ENCODE results near the gene SLC22A23. TPM values are rescaled to one million over a fixed set of nuclear protein-coding genes. Genes with fewer than 3 reads are reported as not detected.

SLC22A23 gene
- total and polyA plus RNA-seq, 8 donors = 5.9 to 241 (median 18.9) TPM

DNA sequence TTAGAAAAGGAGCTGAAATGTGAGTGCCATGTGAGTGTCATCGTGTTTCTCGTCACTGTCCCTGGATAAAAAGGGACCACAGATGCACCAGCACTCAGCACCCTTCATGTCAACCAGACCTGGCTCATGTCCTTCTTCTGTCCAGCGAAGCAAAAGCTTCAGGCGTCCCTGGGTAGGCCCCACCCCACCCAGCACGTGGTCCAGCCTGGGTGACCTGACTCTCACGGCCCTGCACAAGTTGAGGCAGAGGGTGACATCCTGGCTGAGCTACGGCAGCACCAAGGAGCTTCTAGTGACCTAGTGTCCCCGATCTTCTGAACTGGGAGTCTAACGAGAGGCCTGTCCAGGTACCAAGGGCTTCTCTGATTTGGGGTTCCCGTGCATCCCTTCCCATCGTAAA lies 160.3 kb downstream of the SLC22A23 start:
- peaks cover 0 to 4% (median 0%) of the 10 kb centered on the region in 3 donors for H3K27me3 ChIP-seq
- no peak overlapping the region for H3K27ac ChIP-seq
- no peak for DNase-seq
- no peaks in the 10 kb centered on the region for H3K9me3 ChIP-seq
- H3K36me3 ChIP-seq = peaks cover 0 to 42% (median 12%) of the 10 kb centered on the region in 4 donors
- no peak overlapping the region for H3K4me3 ChIP-seq
- intact Hi-C loops (cut with DNase I; ENCODE audit: low total_unique reads) = no loop called here
- H3K4me1 ChIP-seq = peaks cover 0 to 8% (median 0%) of the 10 kb centered on the region in 4 donors
- TF ChIP-seq POLR2AphosphoS5 (IDR thresholded peaks at IDR 0.05) (no peak), EP300 (IDR thresholded peaks at IDR 0.05) (no peak), POLR2A (IDR thresholded peaks at IDR 0.05) (no peak)
- TF ChIP-seq, protein P1, sequence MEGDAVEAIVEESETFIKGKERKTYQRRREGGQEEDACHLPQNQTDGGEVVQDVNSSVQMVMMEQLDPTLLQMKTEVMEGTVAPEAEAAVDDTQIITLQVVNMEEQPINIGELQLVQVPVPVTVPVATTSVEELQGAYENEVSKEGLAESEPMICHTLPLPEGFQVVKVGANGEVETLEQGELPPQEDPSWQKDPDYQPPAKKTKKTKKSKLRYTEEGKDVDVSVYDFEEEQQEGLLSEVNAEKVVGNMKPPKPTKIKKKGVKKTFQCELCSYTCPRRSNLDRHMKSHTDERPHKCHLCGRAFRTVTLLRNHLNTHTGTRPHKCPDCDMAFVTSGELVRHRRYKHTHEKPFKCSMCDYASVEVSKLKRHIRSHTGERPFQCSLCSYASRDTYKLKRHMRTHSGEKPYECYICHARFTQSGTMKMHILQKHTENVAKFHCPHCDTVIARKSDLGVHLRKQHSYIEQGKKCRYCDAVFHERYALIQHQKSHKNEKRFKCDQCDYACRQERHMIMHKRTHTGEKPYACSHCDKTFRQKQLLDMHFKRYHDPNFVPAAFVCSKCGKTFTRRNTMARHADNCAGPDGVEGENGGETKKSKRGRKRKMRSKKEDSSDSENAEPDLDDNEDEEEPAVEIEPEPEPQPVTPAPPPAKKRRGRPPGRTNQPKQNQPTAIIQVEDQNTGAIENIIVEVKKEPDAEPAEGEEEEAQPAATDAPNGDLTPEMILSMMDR (IDR thresholded peaks at IDR 0.05) = no peak
- 73 to 92% (median 85%) methylated on average over 9 to 11 of the region's 11 CpGs for WGBS, 5 donors

DNA sequence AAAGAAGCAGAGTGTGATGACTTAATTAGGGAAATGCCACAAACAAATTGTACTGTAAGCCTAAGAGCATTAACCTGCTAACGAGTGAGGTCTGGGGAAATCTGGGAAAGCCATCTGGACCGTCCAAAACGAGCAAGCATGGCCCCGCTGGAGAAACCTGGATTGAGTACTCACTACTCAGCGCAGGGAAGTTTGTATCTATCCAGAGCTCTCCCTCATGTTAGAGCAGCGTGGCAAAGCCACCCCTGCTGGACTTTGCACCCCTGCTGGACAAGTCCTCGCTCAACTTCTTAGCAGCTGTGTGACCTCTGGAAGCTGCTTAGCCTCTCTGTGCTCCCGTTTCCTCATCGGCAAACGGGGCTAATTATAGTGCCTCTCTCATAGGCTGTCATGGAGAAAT lies 160.8 kb downstream of the SLC22A23 start:
- H3K36me3 ChIP-seq = peaks cover 0 to 42% (median 12%) of the 10 kb centered on the region in 4 donors
- H3K27me3 ChIP-seq = peaks cover 0 to 4% (median 0%) of the 10 kb centered on the region in 3 donors
- H3K27ac ChIP-seq = no peak overlapping the region
- DNase-seq = no peak
- H3K9me3 ChIP-seq = no peaks in the 10 kb centered on the region
- peaks cover 0 to 8% (median 0%) of the 10 kb centered on the region in 4 donors for H3K4me1 ChIP-seq
- 69 to 73% (median 72%) methylated on average over 10 of the region's 10 CpGs for WGBS, 5 donors
- H3K4me3 ChIP-seq = no peak overlapping the region
- intact Hi-C loops (cut with DNase I; ENCODE audit: low total_unique reads) = no loop called here
- no peak for TF ChIP-seq POLR2A (IDR thresholded peaks at IDR 0.05)
- TF ChIP-seq, protein P1 (IDR thresholded peaks at IDR 0.05) = no peak
- no peak for TF ChIP-seq EP300 (IDR thresholded peaks at IDR 0.05)
- no peak for TF ChIP-seq POLR2AphosphoS5 (IDR thresholded peaks at IDR 0.05)

DNA sequence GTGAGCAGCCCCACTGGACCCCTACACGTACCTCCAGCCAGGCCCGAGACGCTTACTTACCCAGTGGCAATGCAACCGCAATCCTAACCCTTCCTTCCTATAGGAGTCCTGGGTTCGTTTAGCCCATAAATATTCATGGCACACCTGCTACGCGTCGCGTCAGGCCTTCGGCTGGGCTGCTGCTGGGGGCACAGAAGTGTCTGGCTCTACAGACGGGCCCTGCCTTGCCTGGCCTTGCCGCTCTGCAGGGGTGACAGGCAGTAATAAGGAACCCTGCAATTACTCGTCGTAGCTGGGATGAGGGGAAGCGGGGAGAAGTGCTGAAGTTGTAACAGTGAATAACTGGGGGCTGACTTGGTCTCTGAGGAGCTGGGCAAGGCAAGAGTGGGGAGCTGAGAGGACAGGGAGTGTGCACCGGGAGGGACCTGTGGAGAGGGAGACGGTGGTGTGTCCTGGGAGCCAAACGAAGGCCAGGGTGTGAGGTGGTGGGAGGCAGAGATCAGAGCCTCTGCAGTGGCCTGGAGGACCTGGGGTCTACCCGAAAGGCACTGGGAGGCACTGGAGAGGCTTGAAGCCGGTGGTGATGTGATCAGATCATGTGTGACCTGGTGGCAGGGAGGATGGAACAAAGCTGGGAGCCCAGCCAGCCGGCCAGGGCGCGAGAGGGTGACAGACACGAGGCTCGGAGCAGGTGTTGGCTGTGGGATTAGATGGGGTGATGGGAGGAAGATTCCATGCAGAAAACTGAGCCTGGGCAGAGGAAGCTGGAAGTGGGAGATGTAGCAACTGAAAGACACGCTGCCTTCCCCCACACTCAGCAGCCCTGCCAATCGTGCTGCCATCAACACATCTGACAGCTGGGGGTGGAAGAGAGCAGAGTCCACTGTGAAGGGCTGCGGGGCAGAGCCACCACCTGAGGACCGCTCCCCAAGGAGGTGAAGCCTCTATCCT lies 161.7 kb downstream of the SLC22A23 start:
- no peak overlapping the region for H3K4me3 ChIP-seq
- H3K27me3 ChIP-seq = peaks cover 0 to 4% (median 0%) of the 10 kb centered on the region in 3 donors
- no peak overlapping the region for H3K27ac ChIP-seq
- intact Hi-C loops (cut with DNase I; ENCODE audit: low total_unique reads) = no loop called here
- 71 to 80% (median 78%) methylated on average over 27 to 29 of the region's 29 CpGs for WGBS, 5 donors
- H3K9me3 ChIP-seq = no peaks in the 10 kb centered on the region
- peak in 1 of 2 donors; percentile 44 for DNase-seq
- H3K36me3 ChIP-seq = peaks cover 0 to 51% (median 12%) of the 10 kb centered on the region in 4 donors
- TF ChIP-seq POLR2A (IDR thresholded peaks at IDR 0.05) = no peak
- peaks cover 0 to 8% (median 0%) of the 10 kb centered on the region in 4 donors for H3K4me1 ChIP-seq

DNA sequence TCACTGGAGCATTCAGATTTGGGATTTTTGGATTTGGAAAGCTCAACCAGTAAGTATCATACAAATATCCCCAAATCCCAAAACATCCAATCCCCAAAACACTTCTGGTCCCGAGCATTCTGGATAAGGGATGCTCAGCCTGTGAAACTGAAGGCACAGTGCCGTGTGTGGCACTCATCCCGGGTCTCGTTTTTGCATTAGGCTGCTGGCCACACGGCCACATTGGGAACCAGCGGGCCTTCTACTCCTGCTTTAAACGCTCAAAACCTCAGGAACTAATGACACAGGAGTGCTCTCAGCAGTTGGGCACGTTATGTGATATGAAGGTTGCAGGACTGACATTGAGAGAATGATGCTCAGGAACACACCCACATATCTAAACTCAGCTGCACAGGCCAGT lies 162.5 kb downstream of the SLC22A23 start:
- TF ChIP-seq POLR2AphosphoS5 (IDR thresholded peaks at IDR 0.05) (no peak), POLR2A (IDR thresholded peaks at IDR 0.05) (no peak), EP300 (IDR thresholded peaks at IDR 0.05) (no peak)
- no peak for DNase-seq
- intact Hi-C loops (cut with DNase I; ENCODE audit: low total_unique reads) = no loop called here
- Histone ChIP-seq H3K27me3 (peaks cover 0 to 4% (median 0%) of the 10 kb centered on the region in 3 donors), H3K9me3 (no peaks in the 10 kb centered on the region), H3K36me3 (peaks cover 0 to 59% (median 12%) of the 10 kb centered on the region in 4 donors), H3K27ac (no peak overlapping the region), H3K4me3 (no peak overlapping the region), H3K4me1 (peaks cover 0 to 8% (median 0%) of the 10 kb centered on the region in 4 donors)
- 76 to 85% (median 81%) methylated on average over 8 of the region's 8 CpGs for WGBS, 5 donors

DNA sequence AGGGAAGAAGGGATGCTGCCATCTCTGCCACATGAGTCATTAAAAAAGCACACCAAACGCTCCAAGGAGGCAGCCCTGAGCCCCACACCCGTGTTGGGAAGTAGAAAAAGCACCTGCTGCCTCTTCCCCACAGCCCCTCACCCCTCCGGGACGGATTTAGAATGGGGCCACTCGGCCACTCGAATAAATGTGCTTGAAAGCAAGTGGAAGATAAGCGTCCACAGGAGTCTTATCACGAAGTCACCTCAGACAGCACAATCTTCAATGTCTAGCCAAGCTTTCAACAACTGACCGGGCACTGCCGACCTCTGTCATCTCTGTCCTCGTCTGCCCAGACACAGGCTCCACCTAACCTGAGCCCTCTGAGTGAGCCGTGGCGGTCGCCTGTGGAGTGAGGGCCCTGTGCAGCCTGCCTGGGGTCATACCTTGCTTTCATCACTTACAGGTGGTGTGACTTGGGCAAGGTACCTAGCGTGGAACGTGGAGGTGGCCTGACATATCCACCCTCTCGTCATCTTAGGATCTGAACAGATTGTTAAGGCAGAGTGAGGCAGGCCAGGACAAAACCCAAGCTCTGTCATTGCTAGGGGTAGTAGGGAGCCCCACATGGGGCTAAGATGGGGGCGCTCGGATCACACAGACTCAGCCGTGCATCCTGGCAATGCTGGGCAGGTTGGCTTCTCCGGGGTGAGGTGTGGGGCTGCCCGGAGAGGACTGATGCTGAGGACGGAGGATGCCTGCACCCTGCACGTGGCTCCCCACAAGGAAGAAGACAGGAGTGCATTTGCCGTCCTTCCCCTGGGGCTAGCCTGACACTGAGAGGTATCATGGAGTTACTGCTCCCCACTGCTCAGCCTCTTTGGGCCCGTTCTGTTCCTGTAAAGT lies 163.3 kb downstream of the SLC22A23 start:
- Histone ChIP-seq H3K4me1 (peaks cover 0 to 8% (median 0%) of the 10 kb centered on the region in 4 donors), H3K27me3 (peaks cover 0 to 4% (median 0%) of the 10 kb centered on the region in 3 donors), H3K27ac (no peak overlapping the region), H3K4me3 (no peak overlapping the region), H3K9me3 (no peaks in the 10 kb centered on the region), H3K36me3 (peaks cover 0 to 68% (median 12%) of the 10 kb centered on the region in 4 donors)
- 78 to 86% (median 79%) methylated on average over 22 to 26 of the region's 26 CpGs for WGBS, 5 donors
- intact Hi-C loops (cut with DNase I; ENCODE audit: low total_unique reads) = no loop called here
- DNase-seq = no peak
- no peak for TF ChIP-seq POLR2A (IDR thresholded peaks at IDR 0.05)
- TF ChIP-seq EP300 (IDR thresholded peaks at IDR 0.05) = no peak
- TF ChIP-seq, protein P1 (IDR thresholded peaks at IDR 0.05) = no peak
- TF ChIP-seq POLR2AphosphoS5 (IDR thresholded peaks at IDR 0.05) = no peak

All from stomach (tissue), 9 donors.